Activated T-cell treated with anti-CD3 and anti-CD28 coated beads, Interleukin-2, amount 50 U/mL, for 48 hours (primary cell): Measurements from ENCODE around the gene EIF2S1.
"Not testable (repeated sequence)": the region's sequence is repeated elsewhere in the genome, so short reads cannot be mapped to it uniquely, and the experiment has no call there.

ENCODE experiments used
- DNase-seq, 2 experiments: peaks; one replicate each; pipeline ENCODE4 v3.0.0-alpha.2; 2020

EIF2S1 gene

DNA sequence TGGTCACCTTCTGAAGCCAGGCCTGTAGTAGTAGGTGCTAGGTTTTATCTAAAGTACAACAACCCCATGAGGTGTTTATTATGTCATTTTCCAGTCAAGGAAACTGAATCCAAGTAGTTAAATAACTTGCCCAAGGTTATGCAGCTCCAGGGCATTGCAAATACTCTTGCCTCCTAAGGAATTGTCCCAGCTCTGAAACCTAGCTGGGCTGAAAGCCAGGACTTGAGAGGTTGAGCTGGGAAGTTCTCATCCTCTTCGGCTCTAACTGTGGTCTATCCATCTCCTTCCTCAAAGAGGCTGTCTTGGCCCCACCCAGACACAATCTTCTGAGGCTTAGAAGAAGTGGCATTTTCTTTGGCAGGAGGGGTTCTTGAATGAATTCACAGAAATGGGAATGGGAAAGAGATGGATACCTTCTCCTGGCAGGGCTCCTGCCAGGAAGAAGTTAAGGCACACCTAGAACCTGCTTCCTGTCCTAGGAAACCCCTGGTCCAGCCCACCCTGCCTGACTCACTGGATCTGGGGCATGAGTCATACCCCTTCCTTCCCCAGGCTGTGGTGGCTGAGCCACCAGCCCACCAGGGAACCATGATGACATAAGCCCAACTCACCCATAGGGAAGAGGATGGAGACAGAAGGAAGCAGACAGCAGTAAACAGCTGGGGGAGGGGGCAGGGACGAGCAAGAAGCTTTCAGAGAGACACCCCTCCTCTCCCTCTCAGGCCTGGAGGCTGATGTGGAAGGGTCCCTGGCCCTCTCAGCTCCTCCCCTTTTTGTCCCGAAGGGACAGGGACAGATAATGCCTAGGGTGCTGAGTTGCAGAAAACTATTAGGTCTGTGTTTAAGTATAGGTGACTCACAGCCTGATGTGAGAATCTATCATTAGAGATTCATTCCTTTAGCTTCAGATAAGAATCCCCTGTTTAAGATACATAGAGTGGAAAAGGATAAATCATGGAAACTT is 54.0 kb downstream of the EIF2S1 start:
- peak; percentile 51 to 65 for DNase-seq

- DNase-seq: not testable (repeated sequence)
These were observed 55.5 kb downstream of the EIF2S1 start for GRCh38 chr14:67415610-67416009.

DNA sequence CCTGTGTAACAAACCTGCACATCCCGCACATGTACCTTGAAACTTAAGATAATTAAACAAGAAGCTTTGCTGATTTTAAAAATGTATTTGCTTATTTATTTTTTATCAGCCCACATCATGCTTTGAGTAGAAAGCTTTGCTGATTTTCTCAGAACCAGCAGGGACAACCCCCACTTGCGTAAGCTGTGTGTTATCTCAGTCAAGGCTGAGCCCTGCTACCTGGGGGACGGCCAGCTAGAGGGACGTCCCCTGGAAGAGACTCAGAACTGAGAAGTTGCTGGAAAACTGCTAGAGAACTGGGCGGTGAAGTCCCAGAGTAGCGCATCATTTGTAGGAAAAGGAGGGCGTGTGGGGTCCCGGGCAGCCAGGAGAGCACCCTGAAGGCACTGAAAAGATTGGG is 56.0 kb downstream of the EIF2S1 start:
- no peak for DNase-seq

DNA sequence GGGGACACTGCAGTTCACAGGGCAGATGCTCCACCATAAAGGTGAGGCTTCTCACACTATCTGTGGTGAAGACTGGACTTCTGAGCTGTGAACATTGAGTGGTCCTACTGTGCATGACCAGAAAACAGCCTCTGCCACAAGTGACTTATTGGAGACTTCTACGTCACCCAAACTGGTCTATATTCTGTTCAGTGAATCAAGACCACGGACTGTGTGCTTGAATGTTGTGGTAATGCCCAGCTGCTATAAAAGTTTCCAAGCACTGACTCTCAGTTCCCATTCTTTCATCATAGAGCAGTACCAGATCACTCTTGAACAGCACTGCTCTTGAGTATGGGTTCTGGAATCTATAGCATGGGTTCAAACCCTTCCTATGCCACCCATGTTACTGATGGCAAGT is 56.7 kb downstream of the EIF2S1 start:
- DNase-seq: no peak

GRCh38 chr14:67417633-67418032 is 57.5 kb downstream of the EIF2S1 start:
- no peak for DNase-seq

GRCh38 chr14:67418401-67419191 is 58.5 kb downstream of the EIF2S1 start:
- no peak for DNase-seq

GRCh38 chr14:67420102-67420739 is 60.1 kb downstream of the EIF2S1 start:
- DNase-seq: peak; percentile 60 to 63

DNA sequence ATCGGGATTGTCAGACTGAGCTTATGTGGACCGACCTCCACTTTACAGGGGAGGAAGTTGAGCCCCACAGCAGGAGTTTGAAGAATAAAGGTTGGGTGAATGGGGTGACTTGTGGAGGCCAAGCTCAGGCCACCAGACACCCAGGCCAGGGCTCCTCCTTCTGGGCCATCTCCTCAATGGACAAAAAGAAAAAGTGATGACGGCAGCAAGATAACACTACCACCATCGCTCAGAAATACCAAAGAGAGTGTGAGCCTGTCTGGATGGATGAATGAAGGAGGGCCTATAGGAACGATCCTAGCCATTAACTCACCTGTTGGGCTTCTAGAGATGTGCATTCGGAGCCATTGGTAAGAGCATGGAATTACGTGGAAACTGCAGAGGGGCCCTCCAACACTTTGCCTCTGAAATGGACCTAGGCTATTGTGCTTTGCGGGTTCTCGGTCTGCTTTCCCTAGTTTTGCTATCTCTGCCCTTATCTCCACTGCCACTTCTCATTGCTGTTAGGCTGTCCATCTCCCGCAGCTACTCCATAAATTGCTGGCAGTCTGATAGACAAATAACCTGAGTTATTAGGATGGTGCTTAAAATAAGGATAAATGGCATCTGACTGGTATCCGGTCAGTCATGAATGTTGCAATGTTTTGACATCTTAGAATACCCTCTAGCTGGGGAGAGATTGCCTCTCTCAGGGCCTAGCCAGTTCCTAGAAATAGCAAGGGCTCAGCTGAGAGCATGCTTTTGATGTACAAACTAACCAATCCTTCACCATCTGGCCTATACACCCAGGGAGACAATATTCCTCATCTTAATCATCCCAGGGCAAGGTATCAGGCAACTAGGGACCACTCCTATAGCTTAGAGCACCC is 61.5 kb downstream of the EIF2S1 start:
- DNase-seq: no peak

DNA sequence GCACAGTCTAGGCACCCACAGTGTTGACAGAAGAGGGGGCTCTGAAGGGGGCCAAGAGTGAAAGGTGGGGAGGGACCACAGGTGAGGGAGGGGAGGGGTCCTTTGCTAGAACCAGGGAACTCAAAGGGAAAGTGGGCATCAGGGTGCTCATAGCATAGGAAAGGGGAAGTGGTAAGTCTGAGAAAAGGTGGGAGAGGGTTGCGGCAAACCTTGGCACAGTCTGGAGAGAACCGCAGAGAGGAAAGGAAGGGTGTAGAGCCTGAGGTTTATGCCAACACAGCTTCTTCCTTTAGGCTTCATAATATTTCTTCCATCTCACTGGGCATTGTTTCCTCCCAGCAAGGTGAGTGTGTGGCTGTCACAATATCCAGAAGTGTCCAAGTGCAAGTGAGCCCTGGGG is 63.3 kb downstream of the EIF2S1 start:
- DNase-seq: no peak

GRCh38 chr14:67424539-67424938 is 64.4 kb downstream of the EIF2S1 start:
- DNase-seq: no peak

DNA sequence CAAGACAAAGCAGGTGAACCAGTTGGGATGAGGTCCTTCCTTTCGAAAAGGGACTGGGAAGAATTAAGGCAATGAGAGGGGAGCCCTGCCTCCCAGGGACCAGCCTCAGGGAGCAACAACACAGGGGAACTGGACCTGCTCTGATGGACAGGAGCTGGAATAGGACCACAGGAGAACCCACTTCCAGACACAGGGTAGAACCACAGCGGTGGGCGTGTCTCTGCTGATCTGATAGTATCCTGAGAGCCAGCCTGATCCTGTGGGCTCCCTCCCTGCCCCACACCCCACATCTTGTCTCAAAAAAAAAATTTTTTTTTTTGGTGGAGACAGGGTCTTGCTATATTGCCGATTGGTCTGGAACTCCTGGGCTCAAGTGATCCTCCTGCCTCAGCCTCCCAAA is 65.5 kb downstream of the EIF2S1 start:
- no peak for DNase-seq

DNA sequence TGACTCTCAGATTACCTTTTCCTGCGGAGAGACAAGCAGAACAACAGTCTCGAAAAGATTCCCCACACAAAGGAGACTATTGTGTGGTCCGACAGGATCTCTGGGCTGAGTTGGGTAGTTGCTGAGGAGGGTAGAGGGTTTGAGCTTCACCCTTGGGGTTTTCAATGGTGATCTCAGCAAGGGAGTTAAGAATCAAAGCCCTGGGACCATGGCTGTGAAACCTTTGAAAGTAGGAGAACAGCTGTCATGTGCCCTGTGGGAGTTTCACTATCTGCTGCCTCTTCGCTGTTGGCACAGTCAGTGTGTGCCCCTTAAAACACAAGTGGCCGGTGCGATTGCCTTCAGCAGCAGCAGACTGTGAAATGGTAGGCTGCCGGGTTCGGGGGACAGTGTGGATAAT is 66.0 kb downstream of the EIF2S1 start:
- DNase-seq: no peak

GRCh38 chr14:67426983-67427606 is 67.0 kb downstream of the EIF2S1 start:
- DNase-seq: peak; percentile 80 to 81

DNA sequence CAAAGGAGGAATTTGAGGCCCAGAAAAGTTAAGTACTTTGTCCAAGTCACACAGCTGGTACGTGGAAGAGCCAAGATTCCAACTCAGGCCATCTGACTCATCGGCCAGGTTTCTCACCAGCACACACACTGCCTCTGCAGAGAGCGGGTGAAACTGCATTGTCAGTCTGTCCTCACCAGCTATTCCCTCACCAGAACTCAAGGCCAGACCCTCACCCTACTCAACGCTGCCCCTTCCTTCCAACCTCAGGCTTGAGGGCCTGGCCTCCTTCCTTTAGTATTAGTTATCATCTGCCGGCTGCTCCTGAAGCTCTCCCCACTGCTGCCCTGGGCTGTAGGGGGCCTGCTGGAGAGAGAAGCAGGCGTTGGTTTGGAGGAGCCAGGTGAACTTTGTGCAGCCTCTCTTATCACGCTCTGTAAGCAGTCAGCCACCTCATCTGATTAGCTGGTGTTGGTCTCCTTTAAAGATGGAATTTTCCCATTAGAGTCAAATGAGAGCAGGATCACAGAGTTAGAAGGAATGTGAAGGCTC is 68.4 kb downstream of the EIF2S1 start:
- no peak for DNase-seq

- no peak for DNase-seq
These were observed 69.5 kb downstream of the EIF2S1 start for GRCh38 chr14:67429510-67430205.

GRCh38 chr14:67432050-67432564 is 72.0 kb downstream of the EIF2S1 start:
- no peak for DNase-seq

DNA sequence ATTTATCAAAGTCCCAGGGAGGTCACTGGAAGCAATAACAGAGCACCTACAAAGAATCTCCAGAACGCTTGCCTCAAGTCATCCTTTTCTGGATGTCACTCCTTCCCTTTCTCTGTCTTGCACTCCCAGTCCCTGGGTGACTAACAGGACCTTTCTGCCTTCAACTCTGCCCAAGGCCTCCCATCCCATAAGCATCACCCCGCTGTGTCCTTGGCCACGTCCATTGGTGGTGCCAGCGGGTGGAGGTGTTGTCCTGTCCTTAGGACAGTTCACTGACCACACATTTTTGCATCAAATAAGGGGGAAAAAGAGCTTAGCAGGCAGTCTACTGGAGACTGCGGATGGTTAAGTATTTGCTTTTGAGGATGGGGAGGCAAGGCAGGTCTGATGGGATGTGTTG is 75.5 kb downstream of the EIF2S1 start:
- no peak for DNase-seq
